OCI-LY7 (cell line): ENCODE results near the gene CIB4.

ENCODE experiments used
- CTCF ChIP-seq: fragments of 200-600 bp; sonication (generic); conservative IDR thresholded peaks from 2 replicates; pipeline ENCODE4 v1.5.1; 2014; ENCODE audit warnings: mild to moderate bottlenecking, antibody characterized with exemption, low read length, moderate library complexity, mixed read lengths
- EZH2phosphoT487 ChIP-seq: fragments of 200-600 bp; sonication (generic); IDR thresholded peaks from 2 replicates; pipeline ENCODE4 v1.6.1; 2018; ENCODE audit warnings: low read depth, borderline replicate concordance, mild to moderate bottlenecking, mixed run types, antibody characterized with exemption, low read length, moderate library complexity, mixed read lengths

DNA sequence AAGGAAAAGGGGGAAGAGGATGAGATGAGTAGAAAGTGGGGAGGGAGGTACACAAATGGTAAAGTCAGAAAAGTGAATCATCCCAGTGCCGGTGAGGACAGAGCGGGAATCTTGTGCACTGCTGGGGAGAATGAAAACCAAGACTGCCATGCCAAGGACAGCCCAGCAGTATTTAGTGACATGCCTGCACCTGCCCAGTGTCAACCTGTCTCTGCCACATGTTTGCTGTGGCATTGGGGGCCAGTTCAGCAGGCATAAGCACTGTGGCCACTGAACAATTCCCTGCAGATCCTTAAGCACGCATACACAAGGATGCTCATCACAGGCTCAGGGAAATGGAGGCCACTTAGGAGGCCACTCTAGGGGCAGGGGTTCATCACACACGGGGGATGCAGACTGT is 46.2 kb upstream of the CIB4 start:
- TF ChIP-seq CTCF = no peak
- TF ChIP-seq EZH2phosphoT487 = no peak
